ENCODE measurements around the gene PDK3.

Gene PDK3

GRCh38 chrX:24506082-24506481, 41.0 kb downstream of the PDK3 start:
- H3K4me3 ChIP-seq (ENCODE audit: low read length): no peak overlapping the region
- TF ChIP-seq CTCF (conservative IDR thresholded peaks at IDR 0.05; ENCODE audit: low read length): no peak
- DNase-seq (ENCODE audit: low read depth): peak; percentile 14

GRCh38 chrX:24508375-24508774, 43.3 kb downstream of the PDK3 start:
- no peak for TF ChIP-seq CTCF (conservative IDR thresholded peaks at IDR 0.05; ENCODE audit: low read length)
- no peak overlapping the region for H3K4me3 ChIP-seq (ENCODE audit: low read length)
- DNase-seq (ENCODE audit: low read depth): no peak

- no peak overlapping the region for H3K4me3 ChIP-seq (ENCODE audit: low read length)
- DNase-seq (ENCODE audit: low read depth): no peak
- TF ChIP-seq CTCF (conservative IDR thresholded peaks at IDR 0.05; ENCODE audit: low read length): no peak
Measured at GRCh38 chrX:24513416-24513815, 48.3 kb downstream of the PDK3 start.

GRCh38 chrX:24515447-24515846, 50.4 kb downstream of the PDK3 start:
- TF ChIP-seq CTCF (conservative IDR thresholded peaks at IDR 0.05; ENCODE audit: low read length): no peak
- no peak for DNase-seq (ENCODE audit: low read depth)

GRCh38 chrX:24520472-24520871, 55.4 kb downstream of the PDK3 start:
- TF ChIP-seq CTCF (conservative IDR thresholded peaks at IDR 0.05; ENCODE audit: low read length): no peak
- H3K4me3 ChIP-seq (ENCODE audit: low read length): no peak overlapping the region
- no peak for DNase-seq (ENCODE audit: low read depth)

More at GRCh38 chrX:24515447-24515846, 50.4 kb downstream of the PDK3 start:
- no peak overlapping the region for H3K4me3 ChIP-seq (ENCODE audit: low read length)

- no peak overlapping the region for H3K4me3 ChIP-seq (ENCODE audit: low read length)
- TF ChIP-seq CTCF (conservative IDR thresholded peaks at IDR 0.05; ENCODE audit: low read length): no peak
- DNase-seq (ENCODE audit: low read depth): no peak
Measured at GRCh38 chrX:24525455-24525854, 60.4 kb downstream of the PDK3 start.

- no peak overlapping the region for H3K4me3 ChIP-seq (ENCODE audit: low read length)
- no peak for DNase-seq (ENCODE audit: low read depth)
- no peak for TF ChIP-seq CTCF (conservative IDR thresholded peaks at IDR 0.05; ENCODE audit: low read length)
Measured at GRCh38 chrX:24526616-24527015, 61.5 kb downstream of the PDK3 start.

All from AG10803 (cell line).